ENCODE results near the gene DYNLT2B.

- TF ChIP-seq SPI1 (IDR thresholded peaks at IDR 0.05; ENCODE audit: borderline replicate concordance, low read depth) = peak; percentile 56; the same call in 1 of the 2 replicates
- no peak for TF ChIP-seq CTCF (IDR thresholded peaks at IDR 0.05; ENCODE audit: insufficient read depth, low read length)
- no peak for TF ChIP-seq POLR2AphosphoS5 (IDR thresholded peaks at IDR 0.05; ENCODE audit: low read depth)
- TF ChIP-seq GABPA (IDR thresholded peaks at IDR 0.05; ENCODE audit: low read depth) = no peak
Measured at GRCh38 chr3:196341137-196341536, 23.1 kb upstream of the DYNLT2B start.
